H1 (cell line): ENCODE results near the gene CBLB. TPM values are rescaled to one million over a fixed set of nuclear protein-coding genes. Genes with fewer than 3 reads are reported as not detected.

Source experiments
- CTCF ChIA-PET: fragments of 300-600 bp; sonication (Branson Sonifier 250); formaldehyde crosslinking; loops from one replicate; lab custom pipeline; 2021; ENCODE audit not compliant: partially characterized antibody; lab: Charles Lee
- POLR2A ChIA-PET: fragments of 300-600 bp; sonication (Branson Sonifier 250); formaldehyde crosslinking; loops from one replicate; lab custom pipeline; 2021; ENCODE audit warnings: inconsistent platforms; ENCODE audit not compliant: partially characterized antibody; lab: Charles Lee
- DNase-seq, 2 experiments: peaks; one replicate each; pipeline versions ENCODE4 v3.0.0 to v3.0.0-alpha.2; 2010 to 2022; ENCODE audit warnings: low spot score in 2 of 2, low read depth in 1 of 2, mixed read lengths in 1 of 2
- FAIRE-seq: peaks from 2 replicates; lab custom pipeline; 2011; peaks lifted over from hg19 to GRCh38; lab: Jason Lieb, UNC
- H2AFZ ChIP-seq: 2 replicates; pipeline ENCODE4 v1.8.1; 2012; ENCODE audit warnings: low read length, inconsistent platforms
- H2AK5ac ChIP-seq: 2 replicates; pipeline ENCODE4 v1.6.1; 2013; ENCODE audit warnings: low read depth, low read length
- H2BK120ac ChIP-seq: replicated peaks from 2 replicates; pipeline ENCODE3; 2013; ENCODE audit warnings: low read depth, low read length, inconsistent platforms
- H2BK12ac ChIP-seq: 2 replicates; pipeline ENCODE4 v1.6.1; 2013; ENCODE audit warnings: low read depth, low read length
- H2BK15ac ChIP-seq: 2 replicates; pipeline ENCODE4 v1.6.1; 2013; ENCODE audit warnings: low read length
- H2BK20ac ChIP-seq: 2 replicates; pipeline ENCODE4 v1.6.1; 2013; ENCODE audit warnings: low read length
- H2BK5ac ChIP-seq: 2 replicates; pipeline ENCODE4 v1.6.1; 2013; ENCODE audit warnings: low read depth, low read length
- H3K14ac ChIP-seq: 2 replicates; pipeline ENCODE4 v1.6.1; 2013; ENCODE audit warnings: inconsistent platforms; ENCODE audit not compliant: insufficient read length
- H3K18ac ChIP-seq: 2 replicates; pipeline ENCODE4 v1.6.1; 2013; ENCODE audit warnings: low read length; ENCODE audit errors: extremely low read depth
- H3K23ac ChIP-seq: 2 replicates; pipeline ENCODE4 v1.6.1; 2013; ENCODE audit warnings: inconsistent platforms; ENCODE audit not compliant: insufficient read length
- H3K23me2 ChIP-seq: 2 replicates; pipeline ENCODE4 v1.6.1; 2013; ENCODE audit warnings: low read depth, low read length
- H3K27ac ChIP-seq: 2 replicates; pipeline ENCODE4 v1.6.1; 2011; ENCODE audit warnings: low read depth, low read length, inconsistent platforms
- H3K27me3 ChIP-seq, 4 experiments: replicated peaks in 1 of 4; 1 replicate in 1 of 4; 2 replicates in 3 of 4; pipeline versions ENCODE4 v1.6.1 to v1.8.1; 2011 to 2013; ENCODE audit warnings: low read length in 3 of 4, mild to moderate bottlenecking in 3 of 4, inconsistent platforms in 2 of 4, mixed read lengths in 2 of 4, moderate library complexity in 1 of 4; ENCODE audit not compliant: control insufficient read depth in 3 of 4, insufficient read depth in 3 of 4; ENCODE audit errors: extremely low read depth in 1 of 4
- H3K36me3 ChIP-seq, 4 experiments: 2 replicates each; pipeline versions ENCODE4 v1.6.1 to v1.8.1; 2011 to 2013; ENCODE audit warnings: mild to moderate bottlenecking in 4 of 4, low read length in 3 of 4, moderate library complexity in 2 of 4, control low read depth in 1 of 4, inconsistent platforms in 1 of 4; ENCODE audit not compliant: insufficient read depth in 4 of 4, control insufficient read depth in 2 of 4
- H3K4ac ChIP-seq: replicated peaks from 2 replicates; pipeline ENCODE3; 2013; ENCODE audit warnings: low read length, low read depth, mixed read lengths, inconsistent platforms; ENCODE audit not compliant: insufficient read length
- H3K4me1 ChIP-seq, 4 experiments: replicated peaks in 1 of 4; 1 replicate in 1 of 4; 2 replicates in 3 of 4; pipeline versions ENCODE4 v1.6.1 to v1.8.1; 2011 to 2013; ENCODE audit warnings: low read length in 3 of 4, inconsistent platforms in 2 of 4, mixed read lengths in 1 of 4; ENCODE audit not compliant: insufficient read depth in 4 of 4, control insufficient read depth in 3 of 4
- H3K4me2 ChIP-seq, 2 experiments: 2 replicates each; pipeline versions ENCODE4 v1.6.1 to v1.8.1; 2011 to 2013; ENCODE audit warnings: low read depth in 2 of 2, low read length in 2 of 2, control low read depth in 1 of 2, inconsistent platforms in 1 of 2, mild to moderate bottlenecking in 1 of 2; ENCODE audit not compliant: insufficient read depth in 1 of 2
- H3K4me3 ChIP-seq, 4 experiments: fragments of 200-600, 300-600 bp in 1 of 4; sonication (generic), shearing (Covaris generic), sonication (Bioruptor Twin) in 1 of 4; 2 replicates each; pipeline versions ENCODE4 v1.5.1 to v1.8.1; 2011 to 2016; ENCODE audit warnings: low read length in 4 of 4, low read depth in 3 of 4, control low read depth in 2 of 4, inconsistent platforms in 2 of 4, mild to moderate bottlenecking in 2 of 4, mixed read lengths in 1 of 4, moderate library complexity in 1 of 4; ENCODE audit not compliant: insufficient read depth in 2 of 4; ENCODE audit errors: extremely low read depth in 1 of 4
- H3K56ac ChIP-seq: replicated peaks from 2 replicates; pipeline ENCODE3; 2013; ENCODE audit warnings: low read depth, mild to moderate bottlenecking, mixed read lengths, low read length, inconsistent platforms; ENCODE audit not compliant: insufficient read length
- H3K79me1 ChIP-seq: 2 replicates; pipeline ENCODE4 v1.6.1; 2013; ENCODE audit warnings: low read depth, low read length, control low read depth
- H3K79me2 ChIP-seq, 2 experiments: 2 replicates each; pipeline versions ENCODE4 v1.6.1 to v1.8.1; 2012 to 2013; ENCODE audit warnings: low read length in 2 of 2, mild to moderate bottlenecking in 2 of 2, inconsistent platforms in 1 of 2; ENCODE audit not compliant: insufficient read depth in 2 of 2, control insufficient read depth in 1 of 2
- H3K9ac ChIP-seq, 4 experiments: replicated peaks in 1 of 4; 1 replicate in 1 of 4; 2 replicates in 3 of 4; pipeline versions ENCODE4 v1.6.1 to v1.8.1; 2011 to 2013; ENCODE audit warnings: low read depth in 3 of 4, low read length in 3 of 4, control low read depth in 2 of 4, mild to moderate bottlenecking in 2 of 4, moderate library complexity in 2 of 4, inconsistent platforms in 1 of 4; ENCODE audit errors: extremely low read depth in 1 of 4
- H3K9me3 ChIP-seq, 2 experiments: 2 replicates each; pipeline versions ENCODE4 v1.6.1 to v1.8.1; 2012 to 2013; ENCODE audit warnings: mild to moderate bottlenecking in 2 of 2, moderate library complexity in 2 of 2, control low read depth in 1 of 2, inconsistent platforms in 1 of 2, low read depth in 1 of 2, low read length in 1 of 2, mixed read lengths in 1 of 2; ENCODE audit not compliant: insufficient read depth in 2 of 2
- H4K20me1 ChIP-seq, 2 experiments: replicated peaks in 1 of 2; 2 replicates each; pipeline versions ENCODE3 to v1.8.1; 2011 to 2013; ENCODE audit warnings: inconsistent platforms in 2 of 2, low read length in 2 of 2, mild to moderate bottlenecking in 1 of 2; ENCODE audit not compliant: insufficient read depth in 2 of 2, control insufficient read depth in 1 of 2
- H4K5ac ChIP-seq: 2 replicates; pipeline ENCODE4 v1.6.1; 2013; ENCODE audit warnings: low read length, low read depth, mixed read lengths, inconsistent platforms; ENCODE audit not compliant: insufficient read length
- H4K8ac ChIP-seq: 2 replicates; pipeline ENCODE4 v1.8.0; 2013; ENCODE audit warnings: mild to moderate bottlenecking, moderate library complexity, low read length, inconsistent platforms; ENCODE audit not compliant: insufficient read depth; ENCODE audit errors: extremely low read depth
- H4K91ac ChIP-seq: replicated peaks from 2 replicates; pipeline ENCODE3; 2013; ENCODE audit warnings: low read length, mixed read lengths, inconsistent platforms; ENCODE audit not compliant: insufficient read length
- KDM1A ChIP-seq: fragments of 200-600, 300-600 bp; sonication (generic); IDR thresholded peaks from 2 replicates; pipeline ENCODE4 v1.7.1; 2016; ENCODE audit warnings: mild to moderate bottlenecking, low read length, borderline replicate concordance
- WGBS, 2 experiments: shearing (Covaris generic) in 1 of 2; methylation state at CpG; one replicate each; pipeline versions ENCODE4 v1.1.6 to v1.1.7; 2013 to 2015; ENCODE audit warnings: low lambda C conversion rate in 2 of 2, mixed read lengths in 2 of 2, inconsistent platforms in 1 of 2, low coverage in 1 of 2, missing lambda C conversion rate in 1 of 2; ENCODE audit not compliant: insufficient replicate concordance in 2 of 2, insufficient coverage in 1 of 2, insufficient read length in 1 of 2; ENCODE audit errors: extremely low coverage in 1 of 2, missing lambda C conversion rate in 1 of 2; 5-methylcytosine and 5-hydroxymethylcytosine counted together
- polyA plus RNA-seq, 7 experiments: library from polyadenylated mRNA; depleted of rRNA in 3 of 7; stranded (reverse) in 5 of 7; unstranded in 2 of 7; fragments of >200 nt in 5 of 7; fragments of 200-250 nt in 2 of 7; gene quantifications; 1 replicate in 5 of 7; 2 replicates in 1 of 7; 4 replicates in 1 of 7; pipeline versions ENCODE4 v1.2.1 to v1.2.3, GENCODE V29; 2011 to 2013; ENCODE audit warnings: missing spikeins in 2 of 7, mixed read lengths in 2 of 7
- total RNA-seq: library from RNA; stranded (reverse); fragmentation: NEBNext Ultra II Directional; extraction: Animal tissue kit (Norgen Biotek cat#: 25700); gene quantifications from 2 replicates; pipeline ENCODE4 v1.2.1, GENCODE V29; 2021

The CBLB gene
- total and polyA plus RNA-seq, 2 of the 8 experiments (the other 6 are each of a cell fraction or from before 2014, with no cell fraction given) = 14.5 to 26.0 TPM

DNA sequence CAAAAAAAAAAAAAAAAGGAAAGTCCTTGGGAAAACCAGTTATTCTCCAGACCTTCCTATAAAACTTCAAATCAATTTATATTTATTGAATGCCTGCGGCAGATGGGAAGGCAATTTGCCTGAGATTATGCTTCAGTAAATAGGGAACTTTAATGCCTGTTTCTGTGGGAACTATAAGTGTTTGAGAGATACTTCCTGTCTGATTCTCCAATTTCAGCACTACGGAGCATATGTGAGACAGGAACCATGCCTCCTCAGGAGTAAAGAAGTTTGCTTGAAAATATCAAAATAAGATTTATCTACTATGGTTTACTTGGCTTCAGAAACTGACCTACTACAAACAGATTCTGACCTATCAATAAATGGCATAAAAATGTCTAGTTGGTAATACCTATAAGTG is 135.5 kb downstream of the CBLB start:
- DNase-seq = no peak
- no peak for TF ChIP-seq KDM1A
- Histone ChIP-seq H3K79me2 (no peaks in the 10 kb centered on the region), H4K8ac (no peak overlapping the region), H2BK5ac (no peak overlapping the region), H2BK120ac (no peak overlapping the region), H3K4me2 (no peak overlapping the region), H3K23ac (no peak overlapping the region), H3K4me1 (no peaks in the 10 kb centered on the region), H2AK5ac (no peak overlapping the region), H2BK15ac (no peak overlapping the region), H3K79me1 (no peaks in the 10 kb centered on the region), H3K9me3 (no peaks in the 10 kb centered on the region; a peak in 1 of 4 replicates), H3K18ac (no peak overlapping the region), H4K20me1 (no peaks in the 10 kb centered on the region), H3K36me3 (peaks cover 0 to 13% (median 0%) of the 10 kb centered on the region in 4 experiments; a peak in 3 of 8 replicates), H3K14ac (no peak overlapping the region), H3K4ac (no peak overlapping the region), H4K91ac (no peak overlapping the region), H3K23me2 (no peaks in the 10 kb centered on the region), H2BK20ac (no peak overlapping the region), H2BK12ac (no peak overlapping the region), H2AFZ (no peak overlapping the region), H3K27me3 (no peaks in the 10 kb centered on the region), H3K9ac (no peak overlapping the region), H3K56ac (no peak overlapping the region), H3K4me3 (no peak overlapping the region), H4K5ac (no peak overlapping the region), H3K27ac (no peak overlapping the region)
- 97% methylated on average over 2 of the region's 2 CpGs; no CpG with 5 or more reads in 1 of the 2 experiments for WGBS, 2 experiments
- POLR2A ChIA-PET = no interaction called here
- FAIRE-seq = no peak
- CTCF ChIA-PET = no interaction called here
